Measurements from ENCODE around the gene PRKD2. TPM values are rescaled to one million over a fixed set of nuclear protein-coding genes. Genes with fewer than 3 reads are reported as not detected.

PRKD2 gene
- total and polyA plus RNA-seq, 2 of the 8 experiments (the other 6 are each of a cell fraction or from before 2014, with no cell fraction given): 24.4 to 63.8 TPM

DNA sequence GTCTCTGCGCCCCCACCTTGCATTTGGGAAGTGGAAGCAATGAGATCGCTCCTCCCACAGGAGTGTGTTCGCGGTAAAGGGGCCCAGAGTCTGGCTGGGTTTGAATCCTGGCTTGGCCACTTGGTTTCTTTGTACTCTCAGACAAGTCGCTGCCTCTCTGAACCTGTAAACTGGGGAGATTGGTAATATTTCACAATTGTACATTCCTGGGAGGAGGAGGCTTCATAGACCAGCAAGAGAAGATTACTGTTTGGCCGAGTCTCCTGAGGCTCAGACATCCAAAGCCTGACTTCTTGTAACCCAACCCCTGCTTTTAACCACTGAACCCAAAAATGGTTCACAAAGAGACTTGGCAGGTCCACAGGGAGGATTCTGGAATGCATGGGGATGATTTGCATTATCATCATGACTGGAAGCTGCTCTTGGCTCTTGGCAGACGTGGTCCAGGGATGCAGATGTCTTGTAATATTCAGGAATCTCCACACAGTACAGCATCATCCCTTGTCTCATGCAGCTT lies 43.0 kb upstream of the PRKD2 start:
- Histone ChIP-seq H3K18ac (ENCODE audit: extremely low read depth, low read length) (no peak overlapping the region), H2BK15ac (ENCODE audit: low read length) (no peak overlapping the region), H4K20me1 (replicated peaks in 1 of 2; ENCODE audit: control insufficient read depth in 1 of 2, insufficient read depth in 2 of 2, low read length in 2 of 2) (peaks cover 6 to 7% of the 10 kb centered on the region in 2 experiments), H3K79me1 (ENCODE audit: low read depth, low read length) (no peaks in the 10 kb centered on the region), H3K9ac (replicated peaks in 1 of 4; ENCODE audit: extremely low read depth in 1 of 4, low read depth in 3 of 4, low read length in 3 of 4) (0 out of 7 replicates have a peak overlapping the region, but pooled peaks of 1 of the 4 experiments have one; percentile 5), H3K9me3 (ENCODE audit: insufficient read depth in 2 of 2, low read depth in 1 of 2, low read length in 1 of 2) (no peaks in the 10 kb centered on the region; a peak in 1 of 4 replicates), H3K23ac (ENCODE audit: insufficient read length) (no peak overlapping the region), H2BK120ac (replicated peaks; ENCODE audit: low read depth, low read length) (no peak overlapping the region), H2BK20ac (ENCODE audit: low read length) (no peak overlapping the region), H3K4me1 (replicated peaks in 1 of 4; ENCODE audit: control insufficient read depth in 3 of 4, insufficient read depth in 4 of 4, low read length in 3 of 4) (peaks cover 0 to 5% (median 0%) of the 10 kb centered on the region in 4 experiments; a peak in 4 of 7 replicates), H3K4me3 (ENCODE audit: extremely low read depth in 1 of 4, insufficient read depth in 2 of 4, low read depth in 3 of 4, low read length in 4 of 4) (no peak overlapping the region), H2BK5ac (ENCODE audit: low read depth, low read length) (no peak overlapping the region), H3K27ac (ENCODE audit: low read depth, low read length) (no peak overlapping the region), H3K4ac (replicated peaks; ENCODE audit: insufficient read length, low read depth, low read length) (no peak overlapping the region), H3K23me2 (ENCODE audit: low read depth, low read length) (no peaks in the 10 kb centered on the region), H3K27me3 (replicated peaks in 1 of 4; ENCODE audit: control insufficient read depth in 3 of 4, extremely low read depth in 1 of 4, insufficient read depth in 3 of 4, low read length in 3 of 4) (no peaks in the 10 kb centered on the region), H2AK5ac (ENCODE audit: low read depth, low read length) (no peak overlapping the region), H3K56ac (replicated peaks; ENCODE audit: insufficient read length, low read depth, low read length) (no peak overlapping the region), H4K5ac (ENCODE audit: insufficient read length, low read depth, low read length) (no peak overlapping the region), H4K8ac (ENCODE audit: extremely low read depth, insufficient read depth, low read length) (no peak overlapping the region), H3K4me2 (ENCODE audit: insufficient read depth in 1 of 2, low read depth in 2 of 2, low read length in 2 of 2) (no peak overlapping the region), H3K36me3 (ENCODE audit: control insufficient read depth in 2 of 4, insufficient read depth in 4 of 4, low read length in 3 of 4) (peaks cover 0 to 16% (median 3%) of the 10 kb centered on the region in 4 experiments; a peak in 4 of 8 replicates), H2AFZ (ENCODE audit: low read length) (no peak overlapping the region), H3K14ac (ENCODE audit: insufficient read length) (no peak overlapping the region), H2BK12ac (ENCODE audit: low read depth, low read length) (no peak overlapping the region), H4K91ac (replicated peaks; ENCODE audit: insufficient read length, low read length) (no peak overlapping the region), H3K79me2 (ENCODE audit: control insufficient read depth in 1 of 2, insufficient read depth in 2 of 2, low read length in 2 of 2) (no peaks in the 10 kb centered on the region)
- FAIRE-seq: no peak
- 75% methylated on average over 7 of the region's 7 CpGs; no CpG with 5 or more reads in 1 of the 2 experiments for WGBS, 2 experiments (ENCODE audit: extremely low coverage in 1 of 2, insufficient coverage in 1 of 2, insufficient read length in 1 of 2, insufficient replicate concordance in 2 of 2, low coverage in 1 of 2, low lambda C conversion rate in 2 of 2, missing lambda C conversion rate in 1 of 2)
- POLR2A ChIA-PET (ENCODE audit: partially characterized antibody): interaction anchor here (1.0 to 4.0 kb wide), 4 partner anchors 13 to 81 kb away, joined by 3 to 14 read pairs (median 5); partner anchors contain the start of gene SLC1A5
- CTCF ChIA-PET (ENCODE audit: partially characterized antibody): interaction anchor here (1.0 to 1.5 kb wide), 4 partner anchors 12 to 72 kb away, joined by 3 to 5 read pairs (median 4); no protein-coding TSS in a partner anchor
- DNase-seq (ENCODE audit: low read depth in 1 of 2, low spot score in 2 of 2): no peak
- no peak for TF ChIP-seq CBX8 (IDR thresholded peaks at IDR 0.05; ENCODE audit: borderline replicate concordance, low read depth, low read length)
- no peak for TF ChIP-seq TAF7 (optimal IDR thresholded peaks at IDR 0.05; ENCODE audit: borderline replicate concordance, low read depth, low read length)
- TF ChIP-seq RFX5 (IDR thresholded peaks at IDR 0.05; ENCODE audit: borderline replicate concordance, low read depth, low read length): no peak
- TF ChIP-seq KDM4A (IDR thresholded peaks at IDR 0.05; ENCODE audit: low read depth, low read length, severe bottlenecking): no peak
- TF ChIP-seq EGR1 (IDR thresholded peaks at IDR 0.05; ENCODE audit: borderline replicate concordance, low read depth, low read length): no peak
- TF ChIP-seq CREB1 (IDR thresholded peaks at IDR 0.05): no peak
- no peak for TF ChIP-seq SP4 (IDR thresholded peaks at IDR 0.05; ENCODE audit: low read length)
- TF ChIP-seq EP300 (IDR thresholded peaks at IDR 0.05; ENCODE audit: borderline replicate concordance in 1 of 2, low read depth in 2 of 2, low read length in 2 of 2): no peak

All from H1 (cell line).